Measurements from ENCODE around the gene TMEM129. TPM values are rescaled to one million over a fixed set of nuclear protein-coding genes. Genes with fewer than 3 reads are reported as not detected.

Gene TMEM129
- total RNA-seq, 3 donors from 2014 or later: 40.5 to 47.3 (median 41.6) TPM

GRCh38 chr4:1740021-1740545, 19.0 kb upstream of the TMEM129 start:
- no peaks in the 10 kb centered on the region for H3K36me3 ChIP-seq
- no peak for DNase-seq (ENCODE audit: low spot score in 2 of 2)
- H3K4me1 ChIP-seq: no peaks in the 10 kb centered on the region
- intact Hi-C loops (cut with DNase I; ENCODE audit: low total_unique reads): no loop called here
- no peaks in the 10 kb centered on the region for H3K27me3 ChIP-seq
- TF ChIP-seq CTCF (IDR thresholded peaks at IDR 0.05) (no peak), POLR2A (IDR thresholded peaks at IDR 0.05) (no peak), POLR2AphosphoS5 (IDR thresholded peaks at IDR 0.05) (no peak)
- peaks cover 11 to 14% of the 10 kb centered on the region in 2 donors for H3K9me3 ChIP-seq
- H3K27ac ChIP-seq: no peak overlapping the region
- no peak overlapping the region for H3K4me3 ChIP-seq

GRCh38 chr4:1739358-1739757, 18.2 kb upstream of the TMEM129 start:
- Histone ChIP-seq H3K9me3 (peaks cover 11 to 14% of the 10 kb centered on the region in 2 donors), H3K4me1 (no peaks in the 10 kb centered on the region), H3K27ac (no peak overlapping the region), H3K27me3 (no peaks in the 10 kb centered on the region), H3K36me3 (no peaks in the 10 kb centered on the region), H3K4me3 (no peak overlapping the region)
- DNase-seq (ENCODE audit: low spot score in 2 of 2): no peak
- TF ChIP-seq POLR2A (IDR thresholded peaks at IDR 0.05) (no peak), CTCF (IDR thresholded peaks at IDR 0.05) (no peak), POLR2AphosphoS5 (IDR thresholded peaks at IDR 0.05) (no peak)
- intact Hi-C loops (cut with DNase I; ENCODE audit: low total_unique reads): no loop called here

- Histone ChIP-seq H3K27ac (no peak overlapping the region), H3K4me3 (no peak overlapping the region), H3K36me3 (no peaks in the 10 kb centered on the region), H3K4me1 (no peaks in the 10 kb centered on the region), H3K27me3 (no peaks in the 10 kb centered on the region), H3K9me3 (peaks cover 11 to 14% of the 10 kb centered on the region in 2 donors)
- TF ChIP-seq POLR2AphosphoS5 (IDR thresholded peaks at IDR 0.05) (no peak), CTCF (IDR thresholded peaks at IDR 0.05) (no peak), POLR2A (IDR thresholded peaks at IDR 0.05) (no peak)
- DNase-seq (ENCODE audit: low spot score in 2 of 2): no peak
- intact Hi-C loops (cut with DNase I; ENCODE audit: low total_unique reads): no loop called here
Measured at GRCh38 chr4:1738410-1738809, 17.3 kb upstream of the TMEM129 start.

- no peak for TF ChIP-seq POLR2A (IDR thresholded peaks at IDR 0.05)
- no peak for TF ChIP-seq CTCF (IDR thresholded peaks at IDR 0.05)
- no peak for TF ChIP-seq POLR2AphosphoS5 (IDR thresholded peaks at IDR 0.05)
- no peaks in the 10 kb centered on the region for H3K36me3 ChIP-seq
- DNase-seq (ENCODE audit: low spot score in 2 of 2): no peak
- intact Hi-C loops (cut with DNase I; ENCODE audit: low total_unique reads): no loop called here
- H3K27me3 ChIP-seq: no peaks in the 10 kb centered on the region
- no peaks in the 10 kb centered on the region for H3K4me1 ChIP-seq
- H3K9me3 ChIP-seq: peaks cover 11 to 14% of the 10 kb centered on the region in 2 donors
- H3K4me3 ChIP-seq: no peak overlapping the region
- no peak overlapping the region for H3K27ac ChIP-seq
Measured at GRCh38 chr4:1737666-1738065, 16.5 kb upstream of the TMEM129 start.

GRCh38 chr4:1736812-1737211, 15.7 kb upstream of the TMEM129 start:
- Histone ChIP-seq H3K4me1 (no peaks in the 10 kb centered on the region), H3K9me3 (peaks cover 11 to 14% of the 10 kb centered on the region in 2 donors), H3K4me3 (no peak overlapping the region), H3K27ac (no peak overlapping the region), H3K27me3 (no peaks in the 10 kb centered on the region), H3K36me3 (no peaks in the 10 kb centered on the region)
- TF ChIP-seq CTCF (IDR thresholded peaks at IDR 0.05): no peak
- TF ChIP-seq POLR2AphosphoS5 (IDR thresholded peaks at IDR 0.05): no peak
- TF ChIP-seq POLR2A (IDR thresholded peaks at IDR 0.05): no peak
- DNase-seq (ENCODE audit: low spot score in 2 of 2): no peak
- intact Hi-C loops (cut with DNase I; ENCODE audit: low total_unique reads): no loop called here

All from breast epithelium (tissue), 4 donors.